ENCODE data around the gene LYRM2.

LYRM2 gene

DNA sequence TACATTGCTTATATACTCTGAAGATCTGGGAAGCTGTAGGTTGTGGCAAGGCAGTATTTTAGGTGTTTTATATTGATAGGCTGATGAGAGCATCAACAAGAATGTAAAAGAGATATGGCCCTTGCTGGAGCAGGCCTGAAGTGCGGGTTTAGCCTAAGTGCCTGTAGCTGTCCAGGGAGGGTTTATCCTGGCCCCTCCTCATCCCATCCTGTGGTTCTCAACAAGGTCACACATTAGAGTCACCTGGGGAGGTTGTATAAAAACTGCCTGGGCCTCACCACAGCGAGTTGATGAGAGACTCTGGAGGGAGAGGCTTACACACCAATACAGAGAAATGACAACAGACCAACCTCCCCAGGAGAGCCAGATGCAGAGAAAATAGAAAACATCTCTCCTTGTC, 48.4 kb downstream of the LYRM2 start:
- no peak for DNase-seq

- DNase-seq = no peak
Measured at GRCh38 chr6:89589297-89590025, 49.1 kb downstream of the LYRM2 start.

DNA sequence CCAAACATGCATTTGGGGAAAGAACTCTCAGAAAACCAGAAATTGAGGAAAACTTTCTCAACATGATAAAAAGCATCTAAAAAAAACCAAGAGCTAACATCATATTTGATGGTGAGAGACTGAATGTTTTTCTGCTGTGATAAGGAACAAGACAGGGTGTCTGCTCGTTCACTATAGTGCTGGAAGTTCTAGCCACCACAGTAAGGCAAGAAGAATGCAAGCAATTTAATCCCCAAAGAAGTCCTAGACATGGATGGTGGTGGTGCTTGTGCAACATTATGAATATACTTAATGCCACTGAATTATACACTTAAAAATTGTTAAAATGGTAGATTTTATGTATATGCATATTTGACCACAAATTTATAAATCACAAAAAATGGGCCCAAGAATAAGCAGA, 53.4 kb downstream of the LYRM2 start:
- no peak for DNase-seq

DNA sequence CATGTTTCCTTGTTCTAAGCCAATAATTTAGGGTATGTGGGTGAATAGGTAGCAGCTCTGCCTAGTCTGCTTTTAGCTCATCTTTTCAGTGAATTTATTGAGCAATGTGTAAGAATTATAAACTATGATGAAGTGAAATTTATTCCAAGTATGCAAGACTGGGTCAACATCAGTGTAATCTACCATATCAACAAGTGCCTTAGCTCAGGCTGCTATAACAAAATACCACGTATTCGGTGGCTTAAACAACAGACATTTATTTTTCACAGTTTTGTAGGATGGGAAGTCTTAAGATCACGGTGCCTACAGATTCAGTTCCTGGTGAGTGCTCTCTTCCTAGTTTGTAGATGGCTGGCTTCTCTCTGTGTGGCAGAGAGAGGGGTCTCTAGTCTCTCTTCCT, 54.0 kb downstream of the LYRM2 start:
- DNase-seq = no peak

DNA sequence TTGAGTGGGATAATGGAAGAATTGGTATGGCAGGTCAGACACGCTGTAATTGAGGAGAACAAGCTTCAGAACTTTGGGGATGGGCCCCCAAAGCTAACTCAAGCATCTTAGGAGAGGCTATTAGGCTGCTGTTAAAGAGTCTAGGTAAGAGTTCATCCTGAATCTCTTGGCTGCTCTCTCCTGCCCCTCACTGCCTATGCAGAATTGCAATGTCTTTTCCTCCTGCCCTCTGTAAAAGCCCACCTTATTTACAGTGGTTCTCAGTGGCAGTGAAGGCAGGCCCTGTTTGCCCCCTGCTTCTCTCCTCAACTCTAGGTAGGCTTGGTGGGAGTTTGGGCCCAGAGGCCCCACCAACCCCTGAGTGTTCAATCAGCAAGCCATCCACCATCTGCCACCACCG, 55.0 kb downstream of the LYRM2 start:
- DNase-seq = no peak

- DNase-seq = no peak
Measured at GRCh38 chr6:89582669-89583325, 55.8 kb downstream of the LYRM2 start.

GRCh38 chr6:89581689-89582088, 56.9 kb downstream of the LYRM2 start:
- no peak for DNase-seq

DNA sequence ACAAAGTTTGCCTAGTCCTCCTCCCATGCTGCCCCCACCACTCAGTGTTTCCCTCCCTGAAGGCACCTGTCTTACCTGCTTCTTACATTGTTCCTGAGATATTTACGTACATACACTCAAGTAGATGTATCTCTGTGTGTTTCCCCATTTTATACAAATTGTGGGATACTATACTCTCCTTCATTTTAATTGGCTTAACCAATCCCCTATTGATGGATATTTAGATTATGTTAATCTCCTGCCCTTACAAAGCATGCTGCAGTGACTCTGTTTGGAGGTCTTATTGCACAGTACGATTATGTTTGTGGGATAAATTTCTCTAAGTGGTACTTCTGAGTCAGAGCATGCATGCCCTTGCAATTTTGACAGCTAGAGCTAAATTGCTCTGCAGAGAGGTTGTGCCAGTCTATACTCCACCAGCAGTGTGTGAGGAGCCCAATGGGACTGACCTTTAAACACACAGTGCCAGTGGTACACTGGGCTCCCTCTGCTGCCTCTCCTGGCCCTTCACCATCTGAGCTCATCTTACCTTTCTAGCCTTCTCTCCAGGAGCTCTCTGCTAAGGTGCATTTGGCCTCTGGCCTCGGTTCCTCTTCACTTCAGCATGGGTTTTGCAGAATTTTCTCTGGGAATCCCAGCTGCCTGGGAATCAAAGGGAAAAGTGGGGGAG, 57.4 kb downstream of the LYRM2 start:
- DNase-seq = no peak

- no peak for DNase-seq
Measured at GRCh38 chr6:89575562-89575960, 63.0 kb downstream of the LYRM2 start.

GRCh38 chr6:89574910-89575561, 63.5 kb downstream of the LYRM2 start:
- no peak for DNase-seq

DNA sequence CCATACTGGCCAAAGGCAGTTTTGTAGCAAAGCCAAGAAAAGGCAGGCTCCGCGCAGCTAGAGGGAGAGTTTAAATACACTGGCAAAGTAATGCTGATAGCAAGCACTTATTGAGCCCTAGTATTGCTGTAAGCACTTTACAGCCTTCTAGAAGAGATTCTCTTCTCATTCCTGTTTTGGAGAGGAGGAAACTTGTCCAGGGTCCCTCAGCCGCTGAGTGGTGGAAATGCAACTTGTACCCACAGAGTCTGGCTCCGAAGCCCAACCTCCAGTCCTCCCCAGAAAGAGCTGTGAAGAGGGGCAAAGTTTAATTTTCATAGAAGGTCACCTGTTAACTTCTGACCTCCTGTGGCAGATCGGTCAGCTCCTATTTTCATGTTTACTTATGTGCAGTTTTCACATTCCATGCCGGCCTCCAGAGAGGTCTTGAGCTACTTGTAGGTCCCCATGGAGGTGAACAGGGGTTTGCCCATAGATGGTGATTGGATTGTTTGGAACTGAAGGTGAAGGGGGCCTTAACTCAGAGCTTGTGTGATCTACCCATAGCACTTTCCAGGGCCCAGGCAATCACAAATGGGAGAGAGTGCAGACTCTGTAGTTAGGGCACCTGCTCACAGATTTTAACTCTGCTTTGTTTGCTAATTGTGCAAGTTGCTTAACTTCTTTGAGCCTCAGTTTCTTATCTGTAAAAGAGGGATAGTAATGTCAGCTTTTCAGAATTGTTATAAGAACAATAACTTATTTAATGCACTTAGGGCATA, 70.7 kb downstream of the LYRM2 start:
- DNase-seq = no peak

DNA sequence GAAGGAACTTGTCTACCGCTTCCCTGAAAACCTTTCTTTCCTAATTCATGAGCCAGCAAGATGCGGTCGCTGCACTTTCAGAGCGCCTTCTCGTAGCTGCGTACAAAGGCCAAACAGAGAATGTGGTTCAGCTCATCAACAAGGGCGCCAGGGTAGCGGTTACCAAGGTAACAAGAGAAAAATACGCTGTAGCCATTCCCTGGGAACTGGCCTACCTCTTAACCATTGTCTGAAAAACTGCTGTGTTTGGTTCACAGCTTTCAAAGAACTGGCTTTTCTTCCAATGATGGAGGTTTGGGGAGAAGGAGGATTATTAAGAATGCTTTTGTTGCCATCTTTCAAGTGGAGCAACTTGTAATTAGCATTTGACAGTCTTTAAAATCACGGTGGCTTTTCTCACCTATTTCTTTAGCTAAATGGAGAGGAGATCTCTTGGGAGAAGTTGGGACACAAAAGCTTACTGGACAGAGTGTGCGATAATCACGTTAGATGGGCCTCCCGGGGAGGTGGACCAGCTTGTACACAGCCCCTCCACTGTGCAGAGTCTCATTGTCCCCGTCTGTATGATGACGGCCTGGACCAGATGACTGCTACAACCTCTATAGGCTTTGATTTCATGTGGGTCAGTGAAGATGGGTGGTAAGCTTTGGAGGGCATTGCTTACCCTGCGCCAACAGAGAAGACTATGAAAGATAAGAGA, 71.5 kb downstream of the LYRM2 start:
- no peak for DNase-seq

DNA sequence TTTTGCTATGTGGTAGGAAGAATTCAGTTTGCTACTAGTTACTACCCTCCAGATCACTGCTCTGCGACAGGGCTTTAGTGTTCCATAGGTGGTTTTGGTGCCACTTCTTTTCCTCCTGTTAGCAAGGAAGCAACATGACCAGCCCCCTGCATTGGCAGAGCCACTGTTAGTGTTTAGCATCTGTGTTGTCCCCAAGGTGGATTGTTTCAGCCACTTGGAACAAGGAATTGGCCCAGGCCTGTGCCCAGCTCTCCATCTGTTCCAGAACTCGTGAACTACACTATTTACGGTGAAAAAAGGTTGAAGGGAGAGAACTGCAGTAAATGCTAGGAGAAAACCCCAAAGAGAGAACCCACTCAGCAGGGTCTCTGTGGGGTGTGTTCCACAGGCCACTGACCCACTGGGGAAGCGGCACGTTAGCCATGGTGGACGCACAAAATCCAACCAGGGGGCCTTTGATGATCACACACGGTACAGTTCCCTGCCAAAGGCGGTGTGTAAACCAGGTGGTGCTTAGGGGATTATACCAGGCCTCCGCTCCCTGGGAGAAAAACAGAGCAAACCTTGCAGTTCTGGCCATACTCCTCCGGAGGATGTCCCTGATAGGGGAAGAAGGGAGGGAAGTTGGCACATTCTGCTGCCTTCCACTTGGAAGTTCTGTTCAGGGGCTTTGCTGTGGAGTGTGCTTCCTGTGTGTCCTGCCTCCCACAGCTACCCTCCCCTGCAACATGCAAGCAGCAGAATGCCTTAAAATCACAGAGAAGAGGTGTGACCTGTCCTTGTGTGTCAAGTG, 72.3 kb downstream of the LYRM2 start:
- DNase-seq = no peak

DNA sequence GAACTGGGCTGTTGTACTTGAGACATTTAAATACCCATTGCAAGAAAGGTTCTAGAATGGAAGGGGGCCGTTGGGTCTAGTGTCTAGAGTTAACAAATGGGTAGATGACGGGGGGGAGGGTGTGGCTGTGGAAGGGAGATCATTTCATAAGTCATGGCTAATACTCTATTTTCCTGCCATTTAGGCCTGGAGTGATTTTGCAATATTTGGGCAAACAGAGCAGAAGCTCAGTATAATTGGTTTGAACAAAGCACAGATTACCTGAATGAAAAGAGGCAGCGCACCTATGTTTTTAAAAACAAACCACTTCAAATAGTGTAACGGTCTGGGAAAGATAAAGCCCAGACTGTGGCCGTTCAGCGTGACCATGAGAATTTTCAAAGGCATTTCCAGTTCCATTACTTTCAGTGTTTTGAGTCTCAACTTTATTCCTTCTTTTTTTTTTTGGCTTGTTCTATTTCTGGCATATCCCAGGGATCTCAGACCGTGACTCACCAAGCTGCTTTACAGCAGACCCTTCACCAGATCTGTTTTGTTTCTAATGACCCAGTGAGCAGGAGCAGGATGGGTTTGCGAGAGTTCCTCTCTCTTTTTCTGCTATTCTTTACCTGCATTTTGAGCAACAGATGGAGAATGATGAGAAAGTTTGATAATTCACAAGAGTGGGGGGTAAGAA, 73.7 kb downstream of the LYRM2 start:
- DNase-seq = no peak

DNA sequence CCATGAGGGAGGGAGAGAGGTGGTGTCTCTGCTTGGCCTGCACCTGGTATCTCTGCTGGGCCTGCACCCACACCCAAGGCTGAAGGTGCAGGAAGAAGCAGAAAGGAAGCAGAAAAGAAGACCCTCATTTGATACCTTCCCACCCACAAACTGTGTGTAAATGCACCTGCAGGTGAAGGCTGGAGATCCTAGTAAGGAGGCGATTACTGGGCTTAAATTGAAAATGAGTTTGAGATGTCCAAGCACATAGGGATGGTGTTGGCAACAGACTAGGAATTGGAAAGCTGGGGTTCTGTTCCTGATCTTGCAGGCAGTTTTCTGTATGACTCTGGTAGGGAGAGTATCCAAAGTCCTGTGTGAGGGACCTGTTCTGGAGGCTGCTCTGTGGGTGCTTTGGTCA, 74.7 kb downstream of the LYRM2 start:
- DNase-seq = no peak

GRCh38 chr6:89562093-89562973, 76.2 kb downstream of the LYRM2 start:
- no peak for DNase-seq

GRCh38 chr6:89559487-89559886, 79.1 kb downstream of the LYRM2 start:
- DNase-seq = no peak

- no peak for DNase-seq
Measured at GRCh38 chr6:89555806-89556205, 82.7 kb downstream of the LYRM2 start.

DNA sequence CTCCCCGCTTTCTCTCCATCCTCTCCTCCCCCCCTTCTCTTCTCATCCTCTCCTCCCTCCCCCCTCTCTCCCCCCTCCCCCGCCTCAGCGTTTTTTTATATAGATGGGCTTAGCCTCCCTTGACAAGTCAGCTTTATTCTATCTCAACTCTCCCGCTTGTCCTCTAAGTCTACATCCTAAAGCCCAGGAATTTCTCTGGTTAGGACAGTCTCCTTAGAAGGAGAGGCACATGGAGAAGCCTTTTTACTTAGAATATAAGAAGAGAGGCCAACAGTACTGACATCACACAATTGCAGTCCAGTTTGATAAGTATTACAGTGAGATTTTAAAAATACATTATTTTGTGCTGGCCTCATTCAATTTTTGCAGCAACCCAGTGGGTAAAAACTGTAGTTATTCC, 83.5 kb downstream of the LYRM2 start:
- no peak for DNase-seq

GRCh38 chr6:89554106-89554505, 84.4 kb downstream of the LYRM2 start:
- DNase-seq = no peak

All from stimulated activated CD4-positive, alpha-beta T cell treated with anti-CD3 and anti-CD28 coated beads, Interleukin-4, amount 100 ng/mL, for 4 hours (primary cell).